ENCODE data around the gene KCTD7. TPM values are rescaled to one million over a fixed set of nuclear protein-coding genes. Genes with fewer than 3 reads are reported as not detected.
"Not testable (repeated sequence)": the region's sequence is repeated elsewhere in the genome, so short reads cannot be mapped to it uniquely, and the experiment has no call there.

The KCTD7 gene
- total and polyA plus RNA-seq, 2 of the 4 experiments (the other 2 are of a cell fraction) = 6.1 to 12.8 TPM

DNA sequence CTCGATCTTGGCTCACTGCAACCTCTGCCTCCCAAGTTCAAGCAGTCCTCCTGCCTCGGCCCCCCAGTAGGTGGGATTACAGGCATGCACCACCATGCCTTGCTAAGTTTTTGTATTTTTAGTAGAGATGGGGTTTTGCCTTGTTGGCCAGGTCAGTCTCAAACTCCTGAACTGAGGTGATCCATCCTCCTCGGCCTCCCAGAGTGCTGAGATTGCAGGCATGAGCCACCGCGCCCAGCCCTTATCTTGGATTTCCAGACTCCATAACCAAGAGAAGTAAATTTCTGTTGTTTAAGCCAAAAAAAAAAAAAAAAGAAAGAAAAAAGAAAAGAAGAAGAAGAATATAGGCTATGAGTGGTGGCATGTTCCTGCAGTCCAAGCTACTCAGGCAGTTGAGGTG lies 58.5 kb downstream of the KCTD7 start:
- no peak overlapping the region for H3K18ac ChIP-seq (ENCODE audit: low read depth, low read length)
- no CpG with 5 or more reads among the region's 5 CpGs for WGBS, 2 experiments (ENCODE audit: extremely low coverage in 2 of 2, insufficient read length in 1 of 2)
- H3K4ac ChIP-seq (ENCODE audit: low read depth, low read length) = no peak overlapping the region
- no peak overlapping the region for H4K5ac ChIP-seq (ENCODE audit: low read depth, low read length)
- H3K9ac ChIP-seq (ENCODE audit: low read depth, low read length) = no peak overlapping the region
- ATAC-seq (ENCODE audit: low read depth) (no peak), DNase-seq (no peak)
- H3K4me1 ChIP-seq (ENCODE audit: control insufficient read depth, insufficient read depth, low read length) = 0 out of 2 replicates have a peak, but pooled peaks cover 3% of the 10 kb centered on the region
- intact Hi-C loops (cut with micrococcal nuclease) = no loop called here
- no peak overlapping the region for H2BK15ac ChIP-seq (ENCODE audit: low read depth, low read length)
- H2BK20ac ChIP-seq (ENCODE audit: low read depth, low read length) = no peak overlapping the region
- dilution Hi-C loops (cut with HindIII; ENCODE audit: low sequenced_read_pairs, unreplicated experiment) = no loop called here
- in situ Hi-C loops (cut with MboI; ENCODE audit: low sequenced_read_pairs) = no loop called here
- no peak overlapping the region for H3K4me3 ChIP-seq (ENCODE audit: insufficient read depth, low read depth, low read length)
- no peak overlapping the region for H2AFZ ChIP-seq (replicated peaks; ENCODE audit: low read length, poor library complexity)
- peaks cover 28% of the 10 kb centered on the region for H4K20me1 ChIP-seq (ENCODE audit: insufficient read depth, low read length)
- no peak overlapping the region for H2AK9ac ChIP-seq (replicated peaks; ENCODE audit: low read depth, low read length, poor library complexity)
- no peak overlapping the region for H3K23ac ChIP-seq (ENCODE audit: low read depth, low read length)
- H4K91ac ChIP-seq (ENCODE audit: insufficient read depth, low read depth, low read length) = no peak overlapping the region
- no peak overlapping the region for H3K14ac ChIP-seq (replicated peaks; ENCODE audit: low read depth, low read length)
- no peak overlapping the region for H2AK5ac ChIP-seq (ENCODE audit: low read depth, low read length)
- peaks cover 15 to 66% of the 10 kb centered on the region in 2 experiments for H3K79me1 ChIP-seq (ENCODE audit: low read depth in 1 of 2, low read length in 2 of 2)
- peaks cover 7% of the 10 kb centered on the region; the same call in 1 of the 2 replicates for H3K9me1 ChIP-seq (ENCODE audit: insufficient read depth, low read length)
- no peak overlapping the region for H4K8ac ChIP-seq (ENCODE audit: low read depth in 2 of 2, low read length in 2 of 2)
- H2BK5ac ChIP-seq (ENCODE audit: low read depth, low read length, poor library complexity, severe bottlenecking) = no peak overlapping the region
- TF ChIP-seq, protein P1, sequence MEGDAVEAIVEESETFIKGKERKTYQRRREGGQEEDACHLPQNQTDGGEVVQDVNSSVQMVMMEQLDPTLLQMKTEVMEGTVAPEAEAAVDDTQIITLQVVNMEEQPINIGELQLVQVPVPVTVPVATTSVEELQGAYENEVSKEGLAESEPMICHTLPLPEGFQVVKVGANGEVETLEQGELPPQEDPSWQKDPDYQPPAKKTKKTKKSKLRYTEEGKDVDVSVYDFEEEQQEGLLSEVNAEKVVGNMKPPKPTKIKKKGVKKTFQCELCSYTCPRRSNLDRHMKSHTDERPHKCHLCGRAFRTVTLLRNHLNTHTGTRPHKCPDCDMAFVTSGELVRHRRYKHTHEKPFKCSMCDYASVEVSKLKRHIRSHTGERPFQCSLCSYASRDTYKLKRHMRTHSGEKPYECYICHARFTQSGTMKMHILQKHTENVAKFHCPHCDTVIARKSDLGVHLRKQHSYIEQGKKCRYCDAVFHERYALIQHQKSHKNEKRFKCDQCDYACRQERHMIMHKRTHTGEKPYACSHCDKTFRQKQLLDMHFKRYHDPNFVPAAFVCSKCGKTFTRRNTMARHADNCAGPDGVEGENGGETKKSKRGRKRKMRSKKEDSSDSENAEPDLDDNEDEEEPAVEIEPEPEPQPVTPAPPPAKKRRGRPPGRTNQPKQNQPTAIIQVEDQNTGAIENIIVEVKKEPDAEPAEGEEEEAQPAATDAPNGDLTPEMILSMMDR (conservative IDR thresholded peaks at IDR 0.05; ENCODE audit: low read depth, low read length) = no peak
- no peak for TF ChIP-seq SMC3 (IDR thresholded peaks at IDR 0.05; ENCODE audit: low read depth, low read length)
- TF ChIP-seq BHLHE40 (IDR thresholded peaks at IDR 0.05; ENCODE audit: low read depth, low read length) = no peak
- no peak for TF ChIP-seq RAD21 (IDR thresholded peaks at IDR 0.05; ENCODE audit: low read length)
- no peak for TF ChIP-seq CEBPB (IDR thresholded peaks at IDR 0.05; ENCODE audit: low read depth, low read length)
- TF ChIP-seq, protein P2, sequence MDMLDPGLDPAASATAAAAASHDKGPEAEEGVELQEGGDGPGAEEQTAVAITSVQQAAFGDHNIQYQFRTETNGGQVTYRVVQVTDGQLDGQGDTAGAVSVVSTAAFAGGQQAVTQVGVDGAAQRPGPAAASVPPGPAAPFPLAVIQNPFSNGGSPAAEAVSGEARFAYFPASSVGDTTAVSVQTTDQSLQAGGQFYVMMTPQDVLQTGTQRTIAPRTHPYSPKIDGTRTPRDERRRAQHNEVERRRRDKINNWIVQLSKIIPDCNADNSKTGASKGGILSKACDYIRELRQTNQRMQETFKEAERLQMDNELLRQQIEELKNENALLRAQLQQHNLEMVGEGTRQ (IDR thresholded peaks at IDR 0.05; ENCODE audit: low read depth, low read length) = no peak
- TF ChIP-seq POLR2A (IDR thresholded peaks at IDR 0.05; ENCODE audit: low read depth, low read length) = no peak
- no peak overlapping the region for H2BK120ac ChIP-seq (ENCODE audit: low read depth, low read length)
- CTCF ChIA-PET = no interaction called here
- H3K56ac ChIP-seq (ENCODE audit: extremely low read depth, insufficient read depth, low read length) = no peak overlapping the region
- no peaks in the 10 kb centered on the region for H3K27me3 ChIP-seq (ENCODE audit: control insufficient read depth, insufficient read depth, low read length)
- BruUV-seq (replicated peaks) = no TSS peak
- H3K9me3 ChIP-seq (ENCODE audit: control insufficient read depth, insufficient read depth, low read length) = no peaks in the 10 kb centered on the region
- peaks cover 2% of the 10 kb centered on the region; the same call in 1 of the 2 replicates for H3K36me3 ChIP-seq (ENCODE audit: control insufficient read depth, insufficient read depth, low read length)
- H3K4me2 ChIP-seq (ENCODE audit: low read depth, low read length) = no peak overlapping the region
- POLR2A ChIA-PET (ENCODE audit: unreplicated experiment) = no interaction called here
- H3K27ac ChIP-seq (ENCODE audit: insufficient read depth, low read length) = no peak overlapping the region

DNA sequence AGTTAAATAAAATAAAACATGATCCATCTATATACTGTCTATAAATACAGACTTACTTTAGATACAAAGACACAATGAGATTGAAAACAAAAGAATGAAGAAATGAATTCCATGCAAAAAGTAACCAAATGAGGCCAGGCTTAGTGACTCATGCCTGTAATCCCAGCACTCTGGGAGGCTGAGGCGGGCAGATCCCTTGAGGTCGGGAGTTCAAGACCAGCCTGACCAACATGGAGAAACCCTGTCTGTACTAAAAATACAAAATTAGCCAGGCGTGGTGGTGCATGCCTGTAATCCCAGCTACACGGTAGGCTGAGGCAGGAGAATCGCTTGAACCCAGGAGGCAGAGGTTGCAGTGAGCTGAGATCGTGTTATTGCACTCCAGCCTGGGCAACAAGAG lies 59.0 kb downstream of the KCTD7 start:
- CTCF ChIA-PET = not testable (repeated sequence)

More for the DNA sequence above, 59.0 kb downstream of the KCTD7 start:
- ATAC-seq (ENCODE audit: low read depth); H4K5ac ChIP-seq (ENCODE audit: low read depth, low read length); H3K4me3 ChIP-seq (ENCODE audit: insufficient read depth, low read depth, low read length); H2AK5ac ChIP-seq (ENCODE audit: low read depth, low read length); H3K4me2 ChIP-seq (ENCODE audit: low read depth, low read length); H3K14ac ChIP-seq (replicated peaks; ENCODE audit: low read depth, low read length); H3K4ac ChIP-seq (ENCODE audit: low read depth, low read length); H4K8ac ChIP-seq (ENCODE audit: low read depth in 2 of 2, low read length in 2 of 2); DNase-seq; H2BK5ac ChIP-seq (ENCODE audit: low read depth, low read length, poor library complexity, severe bottlenecking); POLR2A ChIA-PET (ENCODE audit: unreplicated experiment); H2AK9ac ChIP-seq (replicated peaks; ENCODE audit: low read depth, low read length, poor library complexity); H2BK120ac ChIP-seq (ENCODE audit: low read depth, low read length); H3K27ac ChIP-seq (ENCODE audit: insufficient read depth, low read length); in situ Hi-C loops (cut with MboI; ENCODE audit: low sequenced_read_pairs); H3K18ac ChIP-seq (ENCODE audit: low read depth, low read length); H3K4me1 ChIP-seq (ENCODE audit: control insufficient read depth, insufficient read depth, low read length); H3K36me3 ChIP-seq (ENCODE audit: control insufficient read depth, insufficient read depth, low read length); H3K9ac ChIP-seq (ENCODE audit: low read depth, low read length); H2BK15ac ChIP-seq (ENCODE audit: low read depth, low read length); BruUV-seq (replicated peaks); H3K23ac ChIP-seq (ENCODE audit: low read depth, low read length); H3K27me3 ChIP-seq (ENCODE audit: control insufficient read depth, insufficient read depth, low read length); H3K56ac ChIP-seq (ENCODE audit: extremely low read depth, insufficient read depth, low read length); H2AFZ ChIP-seq (replicated peaks; ENCODE audit: low read length, poor library complexity); H3K9me3 ChIP-seq (ENCODE audit: control insufficient read depth, insufficient read depth, low read length); H3K9me1 ChIP-seq (ENCODE audit: insufficient read depth, low read length); H2BK20ac ChIP-seq (ENCODE audit: low read depth, low read length); H4K91ac ChIP-seq (ENCODE audit: insufficient read depth, low read depth, low read length); intact Hi-C loops (cut with micrococcal nuclease); dilution Hi-C loops (cut with HindIII; ENCODE audit: low sequenced_read_pairs, unreplicated experiment): not testable (repeated sequence)
- WGBS, 2 experiments (ENCODE audit: extremely low coverage in 2 of 2, insufficient read length in 1 of 2) = 100% methylated on average over 1 of the region's 6 CpGs; no CpG with 5 or more reads in 1 of the 2 experiments
- peaks cover 15 to 66% of the 10 kb centered on the region in 2 experiments for H3K79me1 ChIP-seq (ENCODE audit: low read depth in 1 of 2, low read length in 2 of 2)
- H4K20me1 ChIP-seq (ENCODE audit: insufficient read depth, low read length) = peaks cover 30% of the 10 kb centered on the region

Data from IMR-90 (cell line).